H1 (cell line): ENCODE data around the gene CD69. TPM values are rescaled to one million over a fixed set of nuclear protein-coding genes. Genes with fewer than 3 reads are reported as not detected.

Experiments
- CTCF ChIP-seq, 3 experiments: IDR thresholded peaks; 1 replicate in 2 of 3; 2 replicates in 1 of 3; pipeline versions ENCODE4 v1.5.1 to v1.6.1; 2011; ENCODE audit warnings: low read length in 3 of 3, mild to moderate bottlenecking in 3 of 3, inconsistent platforms in 2 of 3, low read depth in 1 of 3, moderate library complexity in 1 of 3; ENCODE audit not compliant: insufficient read depth in 1 of 3; ENCODE audit errors: control extremely low read depth in 1 of 3
- POLR2A ChIP-seq, 2 experiments: IDR thresholded peaks; 1 replicate in 1 of 2; 2 replicates in 1 of 2; pipeline ENCODE4 v1.6.1; 2011; ENCODE audit warnings: low read depth in 2 of 2, low read length in 2 of 2, mild to moderate bottlenecking in 2 of 2; ENCODE audit errors: control extremely low read depth in 1 of 2
- RFX5 ChIP-seq: IDR thresholded peaks from 2 replicates; pipeline ENCODE4 v1.6.1; 2011; ENCODE audit warnings: low read depth, low read length, improper control_type of control experiment, borderline replicate concordance
- polyA plus RNA-seq, 7 experiments: library from polyadenylated mRNA; depleted of rRNA in 3 of 7; stranded (reverse) in 5 of 7; unstranded in 2 of 7; fragments of >200 nt in 5 of 7; fragments of 200-250 nt in 2 of 7; gene quantifications; 1 replicate in 5 of 7; 2 replicates in 1 of 7; 4 replicates in 1 of 7; pipeline versions ENCODE4 v1.2.1 to v1.2.3, GENCODE V29; 2011 to 2013; ENCODE audit warnings: missing spikeins in 2 of 7, mixed read lengths in 2 of 7
- total RNA-seq: library from RNA; stranded (reverse); fragmentation: NEBNext Ultra II Directional; extraction: Animal tissue kit (Norgen Biotek cat#: 25700); gene quantifications from 2 replicates; pipeline ENCODE4 v1.2.1, GENCODE V29; 2021
- TF ChIP-seq, protein P1 (sequence below): fragments of 300-600 bp; sonication (generic); IDR thresholded peaks from 2 replicates; pipeline ENCODE4 v1.7.1; 2012; ENCODE audit warnings: low read length, moderate library complexity, mild to moderate bottlenecking, inconsistent platforms; ENCODE audit not compliant: insufficient replicate concordance

Gene CD69
- total and polyA plus RNA-seq, 2 of the 8 experiments (the other 6 are each of a cell fraction or from before 2014, with no cell fraction given), result not detected

GRCh38 chr12:9745199-9745598 lies 15.5 kb downstream of the CD69 start (continued):
- TF ChIP-seq, protein P1, sequence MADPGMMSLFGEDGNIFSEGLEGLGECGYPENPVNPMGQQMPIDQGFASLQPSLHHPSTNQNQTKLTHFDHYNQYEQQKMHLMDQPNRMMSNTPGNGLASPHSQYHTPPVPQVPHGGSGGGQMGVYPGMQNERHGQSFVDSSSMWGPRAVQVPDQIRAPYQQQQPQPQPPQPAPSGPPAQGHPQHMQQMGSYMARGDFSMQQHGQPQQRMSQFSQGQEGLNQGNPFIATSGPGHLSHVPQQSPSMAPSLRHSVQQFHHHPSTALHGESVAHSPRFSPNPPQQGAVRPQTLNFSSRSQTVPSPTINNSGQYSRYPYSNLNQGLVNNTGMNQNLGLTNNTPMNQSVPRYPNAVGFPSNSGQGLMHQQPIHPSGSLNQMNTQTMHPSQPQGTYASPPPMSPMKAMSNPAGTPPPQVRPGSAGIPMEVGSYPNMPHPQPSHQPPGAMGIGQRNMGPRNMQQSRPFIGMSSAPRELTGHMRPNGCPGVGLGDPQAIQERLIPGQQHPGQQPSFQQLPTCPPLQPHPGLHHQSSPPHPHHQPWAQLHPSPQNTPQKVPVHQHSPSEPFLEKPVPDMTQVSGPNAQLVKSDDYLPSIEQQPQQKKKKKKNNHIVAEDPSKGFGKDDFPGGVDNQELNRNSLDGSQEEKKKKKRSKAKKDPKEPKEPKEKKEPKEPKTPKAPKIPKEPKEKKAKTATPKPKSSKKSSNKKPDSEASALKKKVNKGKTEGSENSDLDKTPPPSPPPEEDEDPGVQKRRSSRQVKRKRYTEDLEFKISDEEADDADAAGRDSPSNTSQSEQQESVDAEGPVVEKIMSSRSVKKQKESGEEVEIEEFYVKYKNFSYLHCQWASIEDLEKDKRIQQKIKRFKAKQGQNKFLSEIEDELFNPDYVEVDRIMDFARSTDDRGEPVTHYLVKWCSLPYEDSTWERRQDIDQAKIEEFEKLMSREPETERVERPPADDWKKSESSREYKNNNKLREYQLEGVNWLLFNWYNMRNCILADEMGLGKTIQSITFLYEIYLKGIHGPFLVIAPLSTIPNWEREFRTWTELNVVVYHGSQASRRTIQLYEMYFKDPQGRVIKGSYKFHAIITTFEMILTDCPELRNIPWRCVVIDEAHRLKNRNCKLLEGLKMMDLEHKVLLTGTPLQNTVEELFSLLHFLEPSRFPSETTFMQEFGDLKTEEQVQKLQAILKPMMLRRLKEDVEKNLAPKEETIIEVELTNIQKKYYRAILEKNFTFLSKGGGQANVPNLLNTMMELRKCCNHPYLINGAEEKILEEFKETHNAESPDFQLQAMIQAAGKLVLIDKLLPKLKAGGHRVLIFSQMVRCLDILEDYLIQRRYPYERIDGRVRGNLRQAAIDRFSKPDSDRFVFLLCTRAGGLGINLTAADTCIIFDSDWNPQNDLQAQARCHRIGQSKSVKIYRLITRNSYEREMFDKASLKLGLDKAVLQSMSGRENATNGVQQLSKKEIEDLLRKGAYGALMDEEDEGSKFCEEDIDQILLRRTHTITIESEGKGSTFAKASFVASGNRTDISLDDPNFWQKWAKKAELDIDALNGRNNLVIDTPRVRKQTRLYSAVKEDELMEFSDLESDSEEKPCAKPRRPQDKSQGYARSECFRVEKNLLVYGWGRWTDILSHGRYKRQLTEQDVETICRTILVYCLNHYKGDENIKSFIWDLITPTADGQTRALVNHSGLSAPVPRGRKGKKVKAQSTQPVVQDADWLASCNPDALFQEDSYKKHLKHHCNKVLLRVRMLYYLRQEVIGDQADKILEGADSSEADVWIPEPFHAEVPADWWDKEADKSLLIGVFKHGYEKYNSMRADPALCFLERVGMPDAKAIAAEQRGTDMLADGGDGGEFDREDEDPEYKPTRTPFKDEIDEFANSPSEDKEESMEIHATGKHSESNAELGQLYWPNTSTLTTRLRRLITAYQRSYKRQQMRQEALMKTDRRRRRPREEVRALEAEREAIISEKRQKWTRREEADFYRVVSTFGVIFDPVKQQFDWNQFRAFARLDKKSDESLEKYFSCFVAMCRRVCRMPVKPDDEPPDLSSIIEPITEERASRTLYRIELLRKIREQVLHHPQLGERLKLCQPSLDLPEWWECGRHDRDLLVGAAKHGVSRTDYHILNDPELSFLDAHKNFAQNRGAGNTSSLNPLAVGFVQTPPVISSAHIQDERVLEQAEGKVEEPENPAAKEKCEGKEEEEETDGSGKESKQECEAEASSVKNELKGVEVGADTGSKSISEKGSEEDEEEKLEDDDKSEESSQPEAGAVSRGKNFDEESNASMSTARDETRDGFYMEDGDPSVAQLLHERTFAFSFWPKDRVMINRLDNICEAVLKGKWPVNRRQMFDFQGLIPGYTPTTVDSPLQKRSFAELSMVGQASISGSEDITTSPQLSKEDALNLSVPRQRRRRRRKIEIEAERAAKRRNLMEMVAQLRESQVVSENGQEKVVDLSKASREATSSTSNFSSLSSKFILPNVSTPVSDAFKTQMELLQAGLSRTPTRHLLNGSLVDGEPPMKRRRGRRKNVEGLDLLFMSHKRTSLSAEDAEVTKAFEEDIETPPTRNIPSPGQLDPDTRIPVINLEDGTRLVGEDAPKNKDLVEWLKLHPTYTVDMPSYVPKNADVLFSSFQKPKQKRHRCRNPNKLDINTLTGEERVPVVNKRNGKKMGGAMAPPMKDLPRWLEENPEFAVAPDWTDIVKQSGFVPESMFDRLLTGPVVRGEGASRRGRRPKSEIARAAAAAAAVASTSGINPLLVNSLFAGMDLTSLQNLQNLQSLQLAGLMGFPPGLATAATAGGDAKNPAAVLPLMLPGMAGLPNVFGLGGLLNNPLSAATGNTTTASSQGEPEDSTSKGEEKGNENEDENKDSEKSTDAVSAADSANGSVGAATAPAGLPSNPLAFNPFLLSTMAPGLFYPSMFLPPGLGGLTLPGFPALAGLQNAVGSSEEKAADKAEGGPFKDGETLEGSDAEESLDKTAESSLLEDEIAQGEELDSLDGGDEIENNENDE, result no peak
- TF ChIP-seq CTCF (IDR thresholded peaks at IDR 0.05; ENCODE audit: control extremely low read depth in 1 of 3, insufficient read depth in 1 of 3, low read depth in 1 of 3, low read length in 3 of 3) (no peak), POLR2A (IDR thresholded peaks at IDR 0.05; ENCODE audit: control extremely low read depth in 1 of 2, low read depth in 2 of 2, low read length in 2 of 2) (no peak), RFX5 (no peak)
- TF ChIP-seq, all 59 proteins: peak for 0
